ENCODE data around the gene NLGN1. TPM values are rescaled to one million over a fixed set of nuclear protein-coding genes. Genes with fewer than 3 reads are reported as not detected.
"Not testable (repeated sequence)": the region's sequence is repeated elsewhere in the genome, so short reads cannot be mapped to it uniquely, and the experiment has no call there.

NLGN1 gene
- total RNA-seq, 5 donors from 2014 or later (not counting 1 experiment from before 2014, with no cell fraction given): 0.18 TPM; not detected in 4

DNA sequence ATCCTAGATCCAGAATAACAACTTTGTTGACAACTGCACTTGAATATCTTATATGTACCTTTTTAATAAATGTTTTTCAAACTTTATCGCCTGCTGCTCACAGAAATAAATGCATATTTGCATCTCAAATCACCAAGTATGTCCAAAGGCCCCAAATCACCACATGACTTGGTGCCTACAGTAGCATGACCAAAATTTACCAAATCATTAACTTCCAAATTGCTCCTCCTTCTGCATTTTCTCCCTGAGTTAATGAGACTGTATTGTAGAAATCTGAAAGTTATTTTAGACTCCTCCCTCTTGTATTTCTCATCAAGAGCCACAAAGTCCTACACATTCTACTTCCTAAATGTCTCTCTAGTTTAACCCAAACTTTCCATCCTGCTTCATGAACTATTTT, 826.1 kb downstream of the NLGN1 start:
- WGBS (ENCODE audit: insufficient coverage): 89% methylated on average over 1 of the region's 1 CpG
- Mint-ChIP-seq H3K4me3 (no peak overlapping the region), H3K36me3 (no peaks in the 10 kb centered on the region), H3K27me3 (no peaks in the 10 kb centered on the region), H3K4me1 (no peaks in the 10 kb centered on the region), H3K27ac (no peak overlapping the region), H3K9me3 (peaks cover 0 to 2% (median 0%) of the 10 kb centered on the region in 3 donors)
- Histone ChIP-seq H3K4me1 (ENCODE audit: control insufficient read depth in 1 of 2, extremely low read depth in 1 of 2, insufficient read depth in 2 of 2, low read length in 2 of 2) (no peaks in the 10 kb centered on the region), H3K27me3 (replicated peaks in 1 of 2; ENCODE audit: control insufficient read depth in 2 of 2, extremely low read depth in 1 of 2, insufficient read depth in 2 of 2, low read length in 1 of 2) (no peaks in the 10 kb centered on the region), H3K4me3 (ENCODE audit: control insufficient read depth in 1 of 2, extremely low read depth in 1 of 2, low read length in 1 of 2) (no peak overlapping the region), H3K27ac (ENCODE audit: low read length) (no peak overlapping the region), H3K36me3 (ENCODE audit: control insufficient read depth in 2 of 2, extremely low read depth in 1 of 2, insufficient read depth in 1 of 2, low read length in 1 of 2) (no peaks in the 10 kb centered on the region), H3K9me3 (no peaks in the 10 kb centered on the region)
- no peak for DNase-seq
- ChIA-PET POLR2A (no interaction called here), CTCF (no interaction called here)
- no peak for ATAC-seq (replicated peaks in 1 of 4)

- Histone ChIP-seq H3K4me3 (ENCODE audit: control insufficient read depth in 1 of 2, extremely low read depth in 1 of 2, low read length in 1 of 2) (no peak overlapping the region), H3K36me3 (ENCODE audit: control insufficient read depth in 2 of 2, extremely low read depth in 1 of 2, insufficient read depth in 1 of 2, low read length in 1 of 2) (no peaks in the 10 kb centered on the region), H3K27me3 (replicated peaks in 1 of 2; ENCODE audit: control insufficient read depth in 2 of 2, extremely low read depth in 1 of 2, insufficient read depth in 2 of 2, low read length in 1 of 2) (no peaks in the 10 kb centered on the region), H3K9me3 (no peaks in the 10 kb centered on the region), H3K4me1 (ENCODE audit: control insufficient read depth in 1 of 2, extremely low read depth in 1 of 2, insufficient read depth in 2 of 2, low read length in 2 of 2) (no peaks in the 10 kb centered on the region), H3K27ac (ENCODE audit: low read length) (no peak overlapping the region)
- DNase-seq: no peak
- WGBS (ENCODE audit: insufficient coverage): 67% methylated on average over 1 of the region's 2 CpGs
- no peaks in the 10 kb centered on the region for H3K27me3 Mint-ChIP-seq
- no peak overlapping the region for H3K27ac Mint-ChIP-seq
- POLR2A ChIA-PET: no interaction called here
- no peak overlapping the region for H3K4me3 Mint-ChIP-seq
- H3K36me3 Mint-ChIP-seq: no peaks in the 10 kb centered on the region
- CTCF ChIA-PET: no interaction called here
- H3K4me1 Mint-ChIP-seq: no peaks in the 10 kb centered on the region
- no peak for ATAC-seq (replicated peaks in 1 of 4)
- H3K9me3 Mint-ChIP-seq: peaks cover 0 to 10% (median 4%) of the 10 kb centered on the region in 3 donors
Observed at GRCh38 chr3:174229916-174230315, 832.4 kb downstream of the NLGN1 start.

DNA sequence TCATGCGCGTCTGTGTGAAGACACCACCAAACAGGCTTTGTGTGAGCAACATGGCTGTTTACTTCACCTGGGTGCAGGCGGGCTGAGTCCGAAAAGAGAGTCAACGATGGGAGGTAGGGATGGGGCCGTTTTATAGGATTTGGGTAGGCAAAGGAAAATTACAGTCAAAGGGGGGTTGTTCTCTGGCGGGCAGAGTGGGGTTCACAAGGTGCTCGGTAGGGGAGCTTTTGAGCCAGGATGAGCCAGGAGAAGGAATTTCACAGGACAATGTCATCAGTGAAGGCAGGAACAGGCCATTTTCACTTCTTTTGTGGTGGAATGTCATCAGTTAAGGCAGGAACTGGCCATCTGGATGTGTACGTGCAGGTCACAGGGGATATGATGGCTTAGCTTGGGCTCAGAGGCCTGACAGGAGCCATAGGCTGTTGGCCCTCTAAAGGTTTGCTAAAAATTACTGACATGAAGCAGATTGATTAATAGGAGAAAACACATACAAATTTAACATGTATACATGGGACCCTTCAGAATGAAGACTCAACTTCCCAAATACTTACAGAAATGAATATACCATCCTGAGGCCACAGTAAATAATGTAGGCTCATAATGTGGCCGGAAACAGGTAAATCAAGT, 834.6 kb downstream of the NLGN1 start:
- H3K36me3 Mint-ChIP-seq; DNase-seq; H3K4me3 ChIP-seq (ENCODE audit: control insufficient read depth in 1 of 2, extremely low read depth in 1 of 2, low read length in 1 of 2); ATAC-seq (replicated peaks in 1 of 4); H3K9me3 ChIP-seq; H3K4me1 Mint-ChIP-seq; POLR2A ChIA-PET; H3K36me3 ChIP-seq (ENCODE audit: control insufficient read depth in 2 of 2, extremely low read depth in 1 of 2, insufficient read depth in 1 of 2, low read length in 1 of 2); H3K27me3 ChIP-seq (replicated peaks in 1 of 2; ENCODE audit: control insufficient read depth in 2 of 2, extremely low read depth in 1 of 2, insufficient read depth in 2 of 2, low read length in 1 of 2); H3K27ac Mint-ChIP-seq; H3K27ac ChIP-seq (ENCODE audit: low read length); H3K4me1 ChIP-seq (ENCODE audit: control insufficient read depth in 1 of 2, extremely low read depth in 1 of 2, insufficient read depth in 2 of 2, low read length in 2 of 2); H3K27me3 Mint-ChIP-seq; H3K4me3 Mint-ChIP-seq; CTCF ChIA-PET: not testable (repeated sequence)
- H3K9me3 Mint-ChIP-seq: peaks cover 0 to 10% (median 4%) of the 10 kb centered on the region in 3 donors
- 88% methylated on average over 8 of the region's 10 CpGs for WGBS (ENCODE audit: insufficient coverage)

- H3K9me3 Mint-ChIP-seq: peaks cover 0 to 10% (median 5%) of the 10 kb centered on the region in 3 donors
- Histone ChIP-seq H3K36me3 (ENCODE audit: control insufficient read depth in 2 of 2, extremely low read depth in 1 of 2, insufficient read depth in 1 of 2, low read length in 1 of 2) (no peaks in the 10 kb centered on the region), H3K4me1 (ENCODE audit: control insufficient read depth in 1 of 2, extremely low read depth in 1 of 2, insufficient read depth in 2 of 2, low read length in 2 of 2) (no peaks in the 10 kb centered on the region), H3K27me3 (replicated peaks in 1 of 2; ENCODE audit: control insufficient read depth in 2 of 2, extremely low read depth in 1 of 2, insufficient read depth in 2 of 2, low read length in 1 of 2) (no peaks in the 10 kb centered on the region), H3K27ac (ENCODE audit: low read length) (no peak overlapping the region), H3K9me3 (no peaks in the 10 kb centered on the region), H3K4me3 (ENCODE audit: control insufficient read depth in 1 of 2, extremely low read depth in 1 of 2, low read length in 1 of 2) (no peak overlapping the region)
- CTCF ChIA-PET: interaction anchor here in 1 of 2 donors (0.6 kb wide), 2 partner anchors 9 to 271 kb away, joined by 3 to 5 read pairs; no protein-coding TSS in a partner anchor
- WGBS (ENCODE audit: insufficient coverage): 90% methylated on average over 2 of the region's 12 CpGs
- DNase-seq (no peak), ATAC-seq (replicated peaks in 1 of 4) (no peak)
- no peaks in the 10 kb centered on the region for H3K36me3 Mint-ChIP-seq
- H3K4me1 Mint-ChIP-seq: no peaks in the 10 kb centered on the region
- POLR2A ChIA-PET: no interaction called here
- H3K27ac Mint-ChIP-seq: no peak overlapping the region
- H3K27me3 Mint-ChIP-seq: no peaks in the 10 kb centered on the region
- H3K4me3 Mint-ChIP-seq: no peak overlapping the region
Observed at GRCh38 chr3:174232658-174233429, 835.3 kb downstream of the NLGN1 start.

DNA sequence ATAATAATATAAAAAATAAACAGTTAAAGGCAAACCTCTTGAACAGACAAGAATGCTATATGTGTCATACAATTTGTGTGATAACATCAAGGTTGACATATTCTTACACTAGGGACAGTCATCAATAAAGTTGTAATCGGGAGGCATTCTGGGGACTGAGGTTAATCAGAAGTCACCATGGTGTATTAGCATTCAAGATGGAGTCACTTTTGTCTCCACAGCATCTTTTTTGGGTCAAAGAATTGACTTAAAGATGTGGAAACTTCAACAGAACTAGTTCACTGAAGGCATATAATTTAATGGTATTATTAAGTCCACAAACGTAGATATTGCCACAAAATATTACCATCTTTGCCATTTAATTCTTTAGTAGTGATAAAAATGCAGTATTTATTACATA, 836.0 kb downstream of the NLGN1 start:
- Histone ChIP-seq H3K27me3 (replicated peaks in 1 of 2; ENCODE audit: control insufficient read depth in 2 of 2, extremely low read depth in 1 of 2, insufficient read depth in 2 of 2, low read length in 1 of 2) (no peaks in the 10 kb centered on the region), H3K4me1 (ENCODE audit: control insufficient read depth in 1 of 2, extremely low read depth in 1 of 2, insufficient read depth in 2 of 2, low read length in 2 of 2) (no peaks in the 10 kb centered on the region), H3K4me3 (ENCODE audit: control insufficient read depth in 1 of 2, extremely low read depth in 1 of 2, low read length in 1 of 2) (no peak overlapping the region), H3K36me3 (ENCODE audit: control insufficient read depth in 2 of 2, extremely low read depth in 1 of 2, insufficient read depth in 1 of 2, low read length in 1 of 2) (no peaks in the 10 kb centered on the region), H3K9me3 (no peaks in the 10 kb centered on the region), H3K27ac (ENCODE audit: low read length) (no peak overlapping the region)
- no peak overlapping the region for H3K4me3 Mint-ChIP-seq
- DNase-seq (no peak), ATAC-seq (replicated peaks in 1 of 4) (no peak)
- ChIA-PET POLR2A (no interaction called here), CTCF (interaction anchor here in 1 of 2 donors (0.6 kb wide), 2 partner anchors 8 to 271 kb away, joined by 3 to 5 read pairs; no protein-coding TSS in a partner anchor)
- H3K27ac Mint-ChIP-seq: no peak overlapping the region
- H3K4me1 Mint-ChIP-seq: no peaks in the 10 kb centered on the region
- WGBS (ENCODE audit: insufficient coverage): 83% methylated on average over 1 of the region's 2 CpGs
- no peaks in the 10 kb centered on the region for H3K27me3 Mint-ChIP-seq
- H3K36me3 Mint-ChIP-seq: no peaks in the 10 kb centered on the region
- peaks cover 0 to 10% (median 5%) of the 10 kb centered on the region in 3 donors for H3K9me3 Mint-ChIP-seq

- 90% methylated on average over 2 of the region's 10 CpGs for WGBS (ENCODE audit: insufficient coverage)
- Histone ChIP-seq H3K9me3 (no peaks in the 10 kb centered on the region), H3K27me3 (replicated peaks in 1 of 2; ENCODE audit: control insufficient read depth in 2 of 2, extremely low read depth in 1 of 2, insufficient read depth in 2 of 2, low read length in 1 of 2) (no peaks in the 10 kb centered on the region), H3K4me1 (ENCODE audit: control insufficient read depth in 1 of 2, extremely low read depth in 1 of 2, insufficient read depth in 2 of 2, low read length in 2 of 2) (no peaks in the 10 kb centered on the region), H3K4me3 (ENCODE audit: control insufficient read depth in 1 of 2, extremely low read depth in 1 of 2, low read length in 1 of 2) (no peak overlapping the region), H3K27ac (ENCODE audit: low read length) (no peak overlapping the region), H3K36me3 (ENCODE audit: control insufficient read depth in 2 of 2, extremely low read depth in 1 of 2, insufficient read depth in 1 of 2, low read length in 1 of 2) (no peaks in the 10 kb centered on the region)
- Mint-ChIP-seq H3K27me3 (no peaks in the 10 kb centered on the region), H3K4me3 (no peak overlapping the region), H3K4me1 (no peaks in the 10 kb centered on the region), H3K9me3 (peaks cover 0 to 6% (median 6%) of the 10 kb centered on the region in 3 donors), H3K27ac (no peak overlapping the region), H3K36me3 (no peaks in the 10 kb centered on the region)
- no peak for DNase-seq
- ChIA-PET POLR2A (no interaction called here), CTCF (no interaction called here)
- no peak for ATAC-seq (replicated peaks in 1 of 4)
Observed at GRCh38 chr3:174242311-174243041, 844.9 kb downstream of the NLGN1 start.

Data from T-cell (primary cell).